T-helper 2 cell (primary cell): Measurements from ENCODE around the gene TCF25.
"Not testable (repeated sequence)": the region's sequence is repeated elsewhere in the genome, so short reads cannot be mapped to it uniquely, and the experiment has no call there.

Experiments
- DNase-seq, 5 experiments: peaks; one replicate each; pipeline versions ENCODE4 v3.0.0 to v3.0.0-alpha.2; 2012 to 2022

TCF25 gene

DNA sequence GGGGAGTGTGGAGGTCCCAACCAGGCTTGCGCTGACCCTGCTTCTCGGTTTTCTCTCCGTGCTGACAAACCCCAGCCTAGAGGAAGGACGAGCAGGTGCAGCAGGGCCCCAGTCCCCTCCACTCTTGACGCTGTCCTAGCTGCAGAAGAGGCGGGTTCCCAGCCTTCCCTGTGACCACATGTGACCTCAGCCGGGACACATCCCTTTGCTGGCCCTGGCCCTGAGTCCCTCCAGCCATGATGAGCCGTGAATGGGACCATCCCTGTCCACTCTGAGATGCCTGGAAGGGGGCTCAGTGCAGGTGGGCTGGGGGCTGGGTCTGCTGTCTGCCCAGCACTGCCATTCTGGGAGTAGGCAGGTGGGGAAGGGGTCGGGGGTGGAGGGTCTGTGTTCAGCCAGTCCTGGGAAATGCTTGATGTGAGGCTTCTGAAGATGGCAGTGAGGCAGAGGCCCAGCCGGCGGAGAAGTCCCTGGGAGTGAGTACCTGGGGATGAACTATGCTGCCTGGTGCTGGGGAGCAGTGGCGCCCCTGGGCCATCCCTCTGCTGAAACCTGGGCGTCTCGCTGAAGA lies 47.8 kb downstream of the TCF25 start:
- DNase-seq, result no peak

DNA sequence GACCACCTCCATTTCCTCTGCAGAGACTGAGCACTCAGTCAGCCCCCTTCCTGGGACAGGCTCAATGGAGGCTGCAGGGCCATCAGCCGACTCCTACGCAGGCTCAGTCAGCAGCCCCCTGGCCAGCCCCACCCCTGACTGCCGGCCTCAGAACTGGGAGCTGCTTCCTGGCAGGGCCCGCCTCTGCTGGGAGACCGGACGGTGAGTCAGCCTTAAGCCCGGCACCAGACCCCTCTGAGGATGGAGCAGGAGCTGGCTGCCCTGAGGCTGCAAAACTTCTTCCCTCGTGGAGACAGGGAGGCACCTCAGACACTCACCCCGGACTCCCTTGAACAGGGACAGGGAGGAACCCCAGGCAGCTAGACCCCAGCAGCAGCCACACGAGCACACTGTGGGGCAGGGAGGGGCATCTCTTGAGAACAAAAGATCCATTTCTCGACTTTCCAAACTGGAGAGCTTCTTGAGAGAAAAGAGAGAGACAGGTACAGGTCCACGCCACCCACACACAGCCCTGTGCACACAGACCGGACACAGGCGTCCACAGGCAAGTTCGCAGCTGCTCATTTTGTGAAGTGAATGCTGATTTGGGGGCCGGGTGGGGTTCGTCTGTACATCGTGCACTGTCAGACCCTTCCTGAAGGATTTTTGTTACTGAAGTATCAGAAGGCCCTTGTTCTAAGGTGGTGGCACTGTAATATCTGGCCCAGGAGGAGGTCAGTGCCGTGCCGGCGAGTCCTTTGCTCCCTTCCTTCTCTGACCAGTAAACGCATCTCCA lies 48.5 kb downstream of the TCF25 start:
- no peak for DNase-seq

DNA sequence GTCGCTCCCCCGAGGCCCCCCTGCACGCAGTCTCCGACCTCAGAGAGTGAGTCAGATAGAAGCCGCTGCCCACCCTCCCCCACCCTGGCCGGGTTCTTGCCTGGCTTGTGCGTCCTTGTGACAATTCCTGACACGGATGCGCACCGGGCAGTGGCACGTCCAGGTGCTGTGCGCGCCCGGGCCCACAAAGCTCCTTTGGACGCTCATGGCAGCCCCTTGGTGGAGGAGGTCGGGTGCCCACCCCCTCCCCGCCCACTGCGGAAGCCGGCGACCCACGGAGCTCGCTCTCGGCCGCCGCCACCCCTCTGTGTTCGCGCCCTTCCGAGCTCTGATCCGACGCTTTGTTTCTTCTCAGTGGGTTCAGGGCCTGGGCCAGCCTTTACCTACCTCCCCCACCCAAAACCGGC lies 49.1 kb downstream of the TCF25 start:
- no peak for DNase-seq

DNA sequence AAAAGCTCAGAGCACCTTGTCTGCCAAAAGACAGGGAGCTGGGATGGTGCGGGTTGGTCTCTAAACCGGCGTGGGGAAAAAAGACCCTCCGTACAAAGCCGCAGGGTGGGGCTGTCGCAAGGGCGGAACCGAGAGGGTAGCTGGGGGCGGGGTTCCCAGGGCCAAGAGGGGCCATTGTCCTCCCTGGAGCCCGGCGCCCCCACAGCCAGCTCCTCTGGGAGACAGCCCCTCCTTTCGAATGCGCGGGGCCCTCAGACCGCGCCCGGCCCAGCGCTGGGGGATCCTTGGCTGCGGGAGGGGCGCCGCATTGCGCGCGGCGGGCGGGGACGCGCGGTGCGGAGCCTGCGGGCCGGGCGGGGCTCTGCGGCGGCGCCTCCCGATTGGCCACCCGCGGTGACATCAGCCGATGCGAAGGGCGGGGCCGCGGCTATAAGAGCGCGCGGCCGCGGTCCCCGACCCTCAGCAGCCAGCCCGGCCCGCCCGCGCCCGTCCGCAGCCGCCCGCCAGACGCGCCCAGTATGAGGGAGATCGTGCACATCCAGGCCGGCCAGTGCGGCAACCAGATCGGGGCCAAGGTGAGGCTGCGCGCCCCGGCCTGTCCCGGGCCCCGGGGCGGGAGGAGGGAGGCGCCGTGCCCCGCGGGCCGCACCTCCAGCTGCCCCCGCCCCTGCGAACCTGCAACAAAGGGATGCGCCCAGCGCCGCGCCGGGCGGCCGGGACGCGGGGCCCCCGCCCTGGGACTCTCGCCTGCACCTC lies 49.7 kb downstream of the TCF25 start, which contains the start of gene TUBB3:
TUBB3 (plus strand) TSS at position 459 of the 756 bp plus-strand sequence; CDS start at position 519, 60 bp downstream.
- DNase-seq, result peak in 2 of 5 experiments; percentile 27 to 66

DNA sequence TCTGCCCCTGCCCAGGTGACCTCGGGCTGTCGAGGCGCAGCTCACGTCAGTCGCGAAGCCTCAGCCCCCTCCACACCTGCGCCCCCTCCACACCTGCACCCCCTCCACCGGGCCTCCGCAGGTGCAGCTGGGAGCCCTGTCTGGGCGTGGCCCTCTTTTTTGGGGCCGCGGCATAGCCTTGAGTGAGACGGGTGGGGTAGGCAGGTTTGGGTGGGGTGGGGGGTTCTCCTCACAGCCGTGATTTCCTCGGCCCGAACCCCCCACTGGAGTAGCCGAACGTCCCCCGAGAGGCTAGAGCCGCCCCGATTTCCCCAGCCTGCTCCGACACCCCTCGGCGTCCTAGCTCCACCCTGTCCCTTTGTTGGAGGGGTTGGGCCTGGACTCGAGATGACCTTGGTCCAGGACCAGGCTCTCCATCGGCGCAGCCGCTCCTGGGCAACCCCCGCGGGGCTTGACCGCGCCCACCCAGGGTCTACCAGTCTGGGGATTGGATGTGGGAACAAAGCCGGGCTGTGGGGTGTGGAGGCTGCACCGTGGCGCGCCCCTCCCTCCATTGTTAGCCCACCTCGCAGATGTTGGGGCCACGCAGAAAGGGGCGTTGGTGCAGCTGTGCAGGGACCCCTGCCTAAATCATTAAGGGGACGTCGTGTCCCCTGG lies 50.4 kb downstream of the TCF25 start:
- DNase-seq, result no peak

DNA sequence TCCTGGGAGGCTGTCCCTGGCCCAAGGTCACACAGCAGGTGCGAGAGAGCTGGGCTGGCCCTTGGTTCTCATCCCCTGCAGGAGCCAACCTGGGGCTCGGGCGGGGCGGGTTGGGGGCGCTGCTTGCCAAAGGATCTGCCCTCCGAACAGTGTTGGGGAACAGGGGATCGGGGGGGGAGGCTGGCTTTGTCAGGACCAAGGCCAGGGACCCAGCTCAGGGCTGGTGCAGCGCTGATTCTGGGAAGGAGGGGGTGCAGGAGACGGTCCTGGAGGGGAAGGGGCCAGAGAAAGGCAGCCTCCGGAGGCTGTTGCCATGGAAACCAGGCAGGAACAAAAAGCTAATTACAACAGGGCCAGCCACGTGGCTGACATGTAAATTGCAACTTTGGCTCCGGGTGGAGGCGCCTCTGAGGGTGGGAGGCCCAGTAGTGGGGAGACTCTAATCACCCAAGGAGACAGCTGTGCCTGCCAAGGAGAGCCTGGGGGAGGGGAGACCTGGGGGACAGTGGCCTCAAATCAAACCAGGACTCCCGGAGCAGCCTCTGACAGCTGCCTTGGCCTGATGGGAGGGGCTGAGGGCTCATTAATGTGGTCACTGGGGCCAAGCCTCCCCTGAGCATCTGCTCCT lies 51.0 kb downstream of the TCF25 start:
- peak in 2 of 5 experiments; percentile 24 to 49 for DNase-seq

DNA sequence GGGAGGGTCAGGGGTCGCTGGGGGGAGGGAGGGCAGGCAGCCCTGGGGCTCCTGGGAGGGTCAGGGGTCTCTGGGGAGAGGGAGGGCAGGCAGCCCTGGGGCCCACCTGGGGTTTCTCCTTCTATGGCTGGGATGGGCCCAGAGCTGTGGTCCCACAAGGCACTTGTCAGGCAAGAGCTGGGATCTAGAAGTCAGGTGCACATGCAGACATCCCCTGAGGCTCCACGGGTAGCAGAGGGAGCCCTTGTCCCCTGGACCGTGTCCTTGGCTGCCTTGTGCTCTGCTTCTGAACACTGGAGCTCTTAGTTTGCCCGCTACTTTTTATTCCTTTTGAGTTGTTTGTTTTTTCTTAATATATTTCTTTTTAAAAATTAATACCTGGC lies 51.5 kb downstream of the TCF25 start:
- DNase-seq, result no peak

DNA sequence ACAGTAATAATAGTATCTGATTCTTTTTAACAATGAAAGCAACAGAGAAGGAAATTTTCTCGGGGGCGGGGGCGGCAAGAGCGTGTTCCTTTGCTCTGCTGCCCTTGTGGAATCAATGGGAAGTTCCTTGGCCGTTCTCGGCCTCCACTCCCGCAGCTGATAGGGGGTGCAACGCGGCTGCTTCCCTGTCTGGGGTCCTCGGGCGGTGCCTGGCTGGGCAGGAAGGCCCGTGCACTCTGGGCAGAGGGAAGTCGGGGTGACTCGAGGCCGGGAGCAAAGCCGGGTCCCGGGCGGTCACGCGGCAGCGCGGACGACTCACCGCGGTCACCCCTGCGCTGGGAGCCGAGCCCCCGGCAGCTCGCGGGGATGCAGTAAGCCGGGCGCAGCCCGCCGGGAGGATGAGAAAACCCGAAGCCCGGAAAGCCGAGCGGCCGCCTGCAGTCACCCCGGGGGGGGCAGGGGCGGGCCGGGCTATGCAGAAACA lies 52.2 kb downstream of the TCF25 start:
- no peak for DNase-seq

DNA sequence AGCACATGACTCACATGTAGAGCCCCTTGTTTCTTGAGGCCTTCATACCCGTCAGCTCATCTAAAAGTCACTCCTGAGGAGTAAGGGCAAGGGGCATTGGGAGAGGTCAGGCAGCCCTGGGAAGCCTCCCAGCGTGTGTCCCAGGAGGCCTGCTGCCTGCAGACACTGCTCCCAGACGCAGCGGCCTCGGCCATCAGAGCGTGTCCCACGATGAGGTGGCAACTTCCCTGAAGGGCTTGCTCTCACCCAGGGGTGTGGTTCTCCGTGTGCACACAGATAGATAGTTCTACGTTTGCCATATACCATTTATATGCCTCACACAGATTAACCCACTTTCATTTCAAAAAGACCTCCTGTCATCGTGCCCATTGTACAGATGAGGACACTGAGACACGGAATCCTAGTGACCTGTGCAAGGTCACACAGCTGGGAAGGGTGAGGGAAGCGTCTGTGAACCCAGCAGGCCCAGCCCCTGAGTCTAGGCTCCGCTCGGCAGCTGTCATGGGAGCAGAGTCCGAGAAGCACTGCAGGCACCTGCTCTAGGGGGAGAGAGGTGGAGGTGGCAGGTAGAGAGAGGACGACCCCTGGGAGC lies 58.0 kb downstream of the TCF25 start:
- no peak for DNase-seq

DNA sequence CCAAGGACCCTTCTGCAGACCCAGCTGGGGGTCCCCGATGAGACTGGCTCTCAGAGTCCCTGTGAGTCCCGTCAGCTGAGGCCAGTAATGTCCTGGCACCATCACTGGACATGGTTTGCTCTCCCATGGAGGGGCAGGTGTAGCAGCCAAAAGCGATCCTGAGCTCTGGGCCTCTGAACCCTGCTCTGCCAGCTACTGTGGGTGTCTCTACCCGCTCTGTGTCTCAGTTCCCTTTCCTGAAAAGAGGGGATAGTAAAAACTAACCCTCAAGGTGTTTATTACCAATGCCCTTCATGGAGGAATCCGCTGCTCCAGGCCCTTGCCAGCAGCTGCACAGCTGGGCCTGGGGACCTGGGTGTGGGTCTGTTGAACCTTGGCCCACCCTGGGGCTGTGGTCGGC lies 58.6 kb downstream of the TCF25 start:
- DNase-seq, result no peak

DNA sequence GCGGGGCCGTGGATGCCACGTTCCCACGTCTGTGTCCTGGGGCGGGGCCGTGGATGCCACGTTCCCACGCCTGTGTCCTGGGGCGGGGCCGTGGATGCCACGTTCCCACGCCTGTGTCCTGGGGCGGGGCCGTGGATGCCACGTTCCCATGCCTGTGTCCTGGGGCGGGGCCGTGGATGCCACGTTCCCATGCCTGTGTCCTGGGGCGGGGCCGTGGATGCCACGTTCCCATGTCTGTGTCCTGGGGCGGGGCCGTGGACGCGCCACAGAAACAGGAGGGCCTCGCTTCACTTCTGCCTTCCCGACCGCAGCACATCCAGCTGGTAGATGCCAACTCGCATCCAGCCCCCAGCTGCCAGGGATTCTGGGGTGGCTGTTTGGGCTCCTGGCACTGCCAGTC lies 60.6 kb downstream of the TCF25 start:
- DNase-seq, result not testable (repeated sequence)

DNA sequence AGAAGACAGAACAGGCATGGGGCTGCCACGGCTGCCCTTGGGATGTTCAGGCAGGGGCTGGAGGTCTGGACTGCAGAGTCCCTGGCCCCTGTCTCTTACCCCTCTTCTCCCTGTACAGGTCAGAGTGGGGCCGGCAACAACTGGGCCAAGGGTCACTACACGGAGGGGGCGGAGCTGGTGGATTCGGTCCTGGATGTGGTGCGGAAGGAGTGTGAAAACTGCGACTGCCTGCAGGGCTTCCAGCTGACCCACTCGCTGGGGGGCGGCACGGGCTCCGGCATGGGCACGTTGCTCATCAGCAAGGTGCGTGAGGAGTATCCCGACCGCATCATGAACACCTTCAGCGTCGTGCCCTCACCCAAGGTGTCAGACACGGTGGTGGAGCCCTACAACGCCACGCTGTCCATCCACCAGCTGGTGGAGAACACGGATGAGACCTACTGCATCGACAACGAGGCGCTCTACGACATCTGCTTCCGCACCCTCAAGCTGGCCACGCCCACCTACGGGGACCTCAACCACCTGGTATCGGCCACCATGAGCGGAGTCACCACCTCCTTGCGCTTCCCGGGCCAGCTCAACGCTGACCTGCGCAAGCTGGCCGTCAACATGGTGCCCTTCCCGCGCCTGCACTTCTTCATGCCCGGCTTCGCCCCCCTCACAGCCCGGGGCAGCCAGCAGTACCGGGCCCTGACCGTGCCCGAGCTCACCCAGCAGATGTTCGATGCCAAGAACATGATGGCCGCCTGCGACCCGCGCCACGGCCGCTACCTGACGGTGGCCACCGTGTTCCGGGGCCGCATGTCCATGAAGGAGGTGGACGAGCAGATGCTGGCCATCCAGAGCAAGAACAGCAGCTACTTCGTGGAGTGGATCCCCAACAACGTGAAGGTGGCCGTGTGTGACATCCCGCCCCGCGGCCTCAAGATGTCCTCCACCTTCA lies 61.5 kb downstream of the TCF25 start:
- DNase-seq, result no peak

DNA sequence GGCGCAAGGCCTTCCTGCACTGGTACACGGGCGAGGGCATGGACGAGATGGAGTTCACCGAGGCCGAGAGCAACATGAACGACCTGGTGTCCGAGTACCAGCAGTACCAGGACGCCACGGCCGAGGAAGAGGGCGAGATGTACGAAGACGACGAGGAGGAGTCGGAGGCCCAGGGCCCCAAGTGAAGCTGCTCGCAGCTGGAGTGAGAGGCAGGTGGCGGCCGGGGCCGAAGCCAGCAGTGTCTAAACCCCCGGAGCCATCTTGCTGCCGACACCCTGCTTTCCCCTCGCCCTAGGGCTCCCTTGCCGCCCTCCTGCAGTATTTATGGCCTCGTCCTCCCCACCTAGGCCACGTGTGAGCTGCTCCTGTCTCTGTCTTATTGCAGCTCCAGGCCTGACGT lies 62.2 kb downstream of the TCF25 start:
- DNase-seq, result not testable (repeated sequence)

DNA sequence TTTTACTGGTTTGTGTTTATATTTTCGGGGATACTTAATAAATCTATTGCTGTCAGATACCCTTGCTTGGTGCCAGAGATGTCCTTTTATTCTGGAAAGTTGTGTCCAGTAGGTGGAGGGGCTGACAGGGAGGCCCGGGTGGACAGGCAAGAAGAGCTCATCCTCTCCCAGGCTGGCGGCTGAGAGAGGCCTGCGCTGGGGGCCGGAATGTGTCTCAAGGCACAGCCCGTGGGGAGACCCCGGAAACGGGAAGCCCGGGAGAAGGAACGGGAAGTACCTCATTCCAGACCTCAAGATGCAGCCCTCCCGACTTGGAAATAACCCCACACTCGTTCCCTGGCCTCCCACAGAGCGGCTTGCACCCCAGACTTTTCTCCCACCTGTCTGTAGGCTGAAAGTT lies 62.6 kb downstream of the TCF25 start:
- no peak for DNase-seq

DNA sequence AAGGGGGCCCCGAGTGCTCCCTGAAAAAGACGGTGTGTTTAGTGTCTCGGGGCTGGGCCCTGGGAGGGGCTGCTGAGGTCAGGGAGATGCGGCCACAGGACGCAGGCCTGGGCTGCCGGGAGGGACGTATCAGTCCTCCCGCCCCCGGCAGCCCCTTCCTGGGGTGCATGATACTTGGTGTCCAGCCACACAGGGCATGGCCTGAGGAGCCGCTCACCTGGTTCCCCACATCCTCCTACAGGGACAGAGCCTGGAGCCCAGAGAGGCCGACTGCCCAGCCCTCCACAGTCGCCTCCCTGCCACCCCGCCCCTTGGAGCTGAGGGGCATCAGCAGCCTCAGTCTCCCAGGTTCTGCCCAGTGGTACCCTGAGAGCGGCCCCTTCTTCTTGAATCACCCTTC lies 63.1 kb downstream of the TCF25 start:
- no peak for DNase-seq

DNA sequence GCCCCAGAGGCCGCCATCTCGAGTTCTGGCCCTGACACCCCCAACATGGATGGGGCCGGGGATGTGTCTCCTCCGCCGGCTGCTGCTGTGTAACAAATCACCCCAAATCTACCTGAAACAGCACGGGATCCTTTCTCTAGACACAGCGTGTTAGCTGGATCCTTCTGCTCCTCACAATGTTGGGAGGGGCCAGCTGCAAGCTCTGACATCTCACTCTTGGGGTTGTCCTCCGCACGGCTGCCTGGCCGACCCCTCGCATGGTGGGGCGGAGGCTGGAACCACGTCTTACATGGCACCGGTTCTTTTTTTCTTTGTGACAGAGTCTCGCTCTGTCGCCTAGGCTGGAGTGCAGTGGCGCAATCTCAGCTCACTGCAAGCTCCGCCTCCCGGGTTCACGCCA lies 63.6 kb downstream of the TCF25 start:
- DNase-seq, result no peak

DNA sequence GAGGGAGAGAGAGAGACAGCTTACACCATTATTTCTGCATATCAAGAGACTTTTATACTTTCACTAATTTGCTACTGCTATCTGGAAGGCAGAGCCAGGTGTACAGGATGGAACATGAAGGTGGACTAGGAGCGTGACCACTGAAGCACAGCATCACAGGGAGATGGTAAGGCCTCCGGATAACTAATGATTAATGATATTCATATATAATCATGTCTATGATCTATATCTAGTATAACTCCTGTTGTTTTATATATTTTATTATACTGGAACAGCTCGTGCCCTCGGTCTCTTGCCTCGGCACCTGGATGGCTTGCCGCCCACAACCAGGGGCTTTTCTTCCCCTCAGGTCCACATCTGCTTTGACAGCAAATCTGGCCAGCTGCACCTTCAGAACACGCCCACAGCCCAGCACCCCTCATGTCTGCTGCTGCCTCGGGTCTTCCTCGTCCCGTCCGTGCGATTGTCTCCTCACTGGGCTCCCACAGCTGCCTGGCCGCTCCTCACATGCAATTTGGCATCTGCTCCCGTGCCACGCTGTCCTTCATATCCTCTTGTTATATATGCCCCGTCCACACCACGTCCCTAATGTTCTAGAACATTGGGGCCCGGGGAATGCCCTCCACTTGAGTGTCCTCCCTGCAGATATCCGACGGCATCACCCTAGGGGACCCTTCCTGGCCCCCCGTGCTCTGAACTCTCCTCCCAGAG lies 64.9 kb downstream of the TCF25 start:
- no peak for DNase-seq

DNA sequence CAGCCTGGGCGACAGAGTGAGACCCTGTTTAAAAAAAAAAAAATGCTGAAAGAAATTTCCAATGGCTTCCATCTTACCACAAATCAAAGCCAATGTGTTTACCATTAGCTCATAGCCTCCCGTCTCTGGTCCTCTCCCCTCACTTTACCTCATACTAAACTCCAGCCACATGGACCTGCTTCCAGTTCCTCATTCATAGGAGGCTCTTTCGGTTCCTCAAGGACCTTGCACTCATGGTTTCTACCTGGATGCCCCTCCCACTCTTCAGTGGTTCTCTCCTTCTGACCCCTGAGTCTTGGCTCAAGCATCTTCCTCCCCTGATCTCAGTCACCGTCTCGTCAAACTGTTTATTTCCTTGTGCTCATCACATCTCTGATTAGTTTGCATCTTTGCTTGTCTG lies 71.4 kb downstream of the TCF25 start:
- DNase-seq, result no peak

DNA sequence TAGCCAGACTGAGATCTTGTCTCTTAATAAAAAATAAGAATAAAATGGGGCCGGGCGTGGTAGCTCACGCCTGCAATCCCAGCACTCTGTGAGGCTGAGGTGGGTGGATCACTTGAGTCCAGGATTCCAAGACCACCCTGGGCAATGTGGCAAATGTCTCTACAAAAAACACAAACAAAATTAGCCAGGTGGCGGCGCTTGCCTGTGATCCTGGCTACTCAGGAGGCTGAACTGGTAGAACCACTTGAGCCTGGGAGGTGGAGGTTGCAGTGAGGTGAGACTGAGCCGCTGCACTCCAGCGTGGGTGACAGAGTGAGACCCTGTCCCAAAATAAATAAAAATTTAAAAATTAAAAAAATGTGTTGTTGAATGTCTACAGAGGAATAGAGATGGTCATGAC lies 72.3 kb downstream of the TCF25 start:
- no peak for DNase-seq

DNA sequence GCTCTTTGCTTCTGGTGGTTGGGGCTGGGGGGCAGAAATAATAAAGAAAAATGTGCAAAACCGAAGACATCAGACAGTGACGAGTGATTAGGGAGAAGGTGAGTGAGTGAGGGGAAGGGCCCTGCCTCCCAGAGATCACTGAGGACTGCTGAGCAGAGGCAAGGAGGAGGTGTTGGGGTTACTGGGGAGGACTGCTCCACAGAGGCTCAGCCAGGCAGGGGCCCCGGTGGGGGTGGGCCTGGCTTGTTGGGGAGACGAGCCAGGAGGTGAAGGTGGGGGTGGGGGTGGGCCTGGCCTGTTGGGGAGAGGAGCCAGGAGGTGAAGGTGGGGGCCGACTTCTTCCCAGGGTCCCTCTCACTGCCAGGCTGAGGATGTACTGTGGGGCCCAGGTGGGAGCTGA lies 73.1 kb downstream of the TCF25 start:
- no peak for DNase-seq
